ENCODE data around the gene CACNB1.
"Not testable (repeated sequence)": the region's sequence is repeated elsewhere in the genome, so short reads cannot be mapped to it uniquely, and the experiment has no call there.

The CACNB1 gene

GRCh38 chr17:39177256-39177655, 20.2 kb downstream of the CACNB1 start:
- no peak for DNase-seq (ENCODE audit: low read depth in 3 of 3, low spot score in 1 of 3)

- DNase-seq (ENCODE audit: low read depth in 3 of 3, low spot score in 1 of 3), result no peak
Measured at GRCh38 chr17:39175695-39176093, 21.8 kb downstream of the CACNB1 start.

GRCh38 chr17:39174920-39175694, 22.4 kb downstream of the CACNB1 start:
- peak; percentile 47 to 70 (median 50) for DNase-seq (ENCODE audit: low read depth in 3 of 3, low spot score in 1 of 3)

GRCh38 chr17:39173526-39174274, 23.8 kb downstream of the CACNB1 start:
- DNase-seq (ENCODE audit: low read depth in 3 of 3, low spot score in 1 of 3), result no peak

GRCh38 chr17:39173080-39173479, 24.4 kb downstream of the CACNB1 start:
- DNase-seq (ENCODE audit: low read depth in 3 of 3, low spot score in 1 of 3), result no peak

GRCh38 chr17:39171933-39172332, 25.5 kb downstream of the CACNB1 start:
- DNase-seq (ENCODE audit: low read depth in 3 of 3, low spot score in 1 of 3), result no peak

GRCh38 chr17:39170558-39170957, 26.9 kb downstream of the CACNB1 start:
- DNase-seq (ENCODE audit: low read depth in 3 of 3, low spot score in 1 of 3), result no peak

GRCh38 chr17:39170109-39170508, 27.4 kb downstream of the CACNB1 start:
- no peak for DNase-seq (ENCODE audit: low read depth in 3 of 3, low spot score in 1 of 3)

GRCh38 chr17:39169518-39169917, 28.0 kb downstream of the CACNB1 start:
- no peak for DNase-seq (ENCODE audit: low read depth in 3 of 3, low spot score in 1 of 3)

GRCh38 chr17:39169101-39169500, 28.4 kb downstream of the CACNB1 start:
- no peak for DNase-seq (ENCODE audit: low read depth in 3 of 3, low spot score in 1 of 3)

- DNase-seq (ENCODE audit: low read depth in 3 of 3, low spot score in 1 of 3), result not testable (repeated sequence)
Measured at GRCh38 chr17:39168503-39168902, 29.0 kb downstream of the CACNB1 start.

- DNase-seq (ENCODE audit: low read depth in 3 of 3, low spot score in 1 of 3), result no peak
Measured at GRCh38 chr17:39167476-39167875, 30.0 kb downstream of the CACNB1 start.

- DNase-seq (ENCODE audit: low read depth in 3 of 3, low spot score in 1 of 3), result no peak
Measured at GRCh38 chr17:39166437-39167335, 30.8 kb downstream of the CACNB1 start.

GRCh38 chr17:39165841-39166349, 31.6 kb downstream of the CACNB1 start, which contains the start of gene ARL5C:
ARL5C (minus strand) TSS chr17:39166161; CDS start chr17:39165760, 401 bp downstream.
- DNase-seq (ENCODE audit: low read depth in 3 of 3, low spot score in 1 of 3), result no peak

GRCh38 chr17:39165178-39165840, 32.2 kb downstream of the CACNB1 start:
- no peak for DNase-seq (ENCODE audit: low read depth in 3 of 3, low spot score in 1 of 3)

GRCh38 chr17:39164675-39165143, 32.8 kb downstream of the CACNB1 start:
- peak; percentile 21 to 57 (median 35) for DNase-seq (ENCODE audit: low read depth in 3 of 3, low spot score in 1 of 3)

GRCh38 chr17:39161962-39162361, 35.5 kb downstream of the CACNB1 start:
- DNase-seq (ENCODE audit: low read depth in 3 of 3, low spot score in 1 of 3), result no peak

- no peak for DNase-seq (ENCODE audit: low read depth in 3 of 3, low spot score in 1 of 3)
Measured at GRCh38 chr17:39158623-39159022, 38.8 kb downstream of the CACNB1 start.

GRCh38 chr17:39156491-39156890, 41.0 kb downstream of the CACNB1 start:
- DNase-seq (ENCODE audit: low read depth in 3 of 3, low spot score in 1 of 3), result no peak

GRCh38 chr17:39155654-39156053, 41.8 kb downstream of the CACNB1 start:
- DNase-seq (ENCODE audit: low read depth in 3 of 3, low spot score in 1 of 3), result no peak
